ENCODE results near the gene MIER2.

DNA sequence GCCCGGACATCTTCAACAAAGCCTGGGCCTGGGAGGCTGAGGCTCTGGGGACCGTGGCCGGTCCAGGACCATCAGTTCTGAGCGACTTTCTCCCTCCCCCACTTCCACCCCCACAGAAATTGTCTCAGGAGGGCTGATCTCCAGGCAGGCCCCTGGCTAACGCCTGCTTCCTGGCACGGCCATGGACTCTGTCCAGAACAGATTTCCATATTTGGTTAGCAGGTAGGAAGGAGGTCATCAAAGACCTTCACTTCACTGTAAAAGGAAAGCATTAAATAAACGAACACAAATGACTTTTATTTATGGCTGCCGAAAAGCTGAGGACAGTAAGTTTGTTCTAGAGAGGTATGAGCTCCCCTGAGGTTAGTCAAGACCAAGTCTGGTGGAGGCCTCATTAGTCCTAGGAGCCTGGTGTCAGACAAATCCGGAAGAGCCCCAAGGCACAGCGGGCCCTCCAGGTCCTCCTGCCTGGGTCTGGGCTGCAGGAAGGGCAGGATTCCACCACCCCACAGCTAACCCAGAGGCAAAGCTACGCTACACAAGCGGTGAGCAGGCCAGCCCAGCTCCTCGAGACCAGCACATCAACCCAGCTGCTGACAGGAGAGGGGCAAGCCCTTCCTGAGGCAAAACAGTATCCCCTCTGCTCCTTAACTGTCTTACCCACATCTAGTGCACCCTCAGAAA, 48.8 kb downstream of the MIER2 start:
- TF ChIP-seq CTCF (IDR thresholded peaks at IDR 0.05 in 8 of 11, conservative IDR thresholded peaks at IDR 0.05 in 3 of 11) = peak in 1 of 11 experiments; percentile 8
- TF ChIP-seq POLR2A (IDR thresholded peaks at IDR 0.05) = no peak
- peak in 1 of 3 donors; percentile 48 for TF ChIP-seq POLR2AphosphoS5 (IDR thresholded peaks at IDR 0.05)
